ENCODE measurements around the gene TNS3.

TNS3 gene

DNA sequence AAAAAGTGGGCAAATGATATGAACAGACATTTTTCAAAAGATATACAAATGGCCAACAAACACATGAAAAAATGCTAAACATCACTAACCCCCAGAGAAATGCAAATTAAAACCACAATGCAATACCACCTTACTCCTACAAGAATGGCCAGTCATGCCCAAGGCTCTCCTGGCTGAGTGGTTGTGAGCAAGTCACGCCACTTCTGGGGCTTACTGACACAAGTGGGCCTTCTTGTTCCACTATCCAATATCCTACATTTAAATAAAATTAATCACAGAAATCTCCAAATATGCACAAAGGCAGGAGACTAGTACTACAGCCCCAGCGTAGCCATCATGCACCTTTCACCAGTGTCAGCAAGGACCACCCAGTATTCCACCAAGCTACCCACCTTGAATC, 181.9 kb downstream of the TNS3 start:
- no peak for DNase-seq

DNA sequence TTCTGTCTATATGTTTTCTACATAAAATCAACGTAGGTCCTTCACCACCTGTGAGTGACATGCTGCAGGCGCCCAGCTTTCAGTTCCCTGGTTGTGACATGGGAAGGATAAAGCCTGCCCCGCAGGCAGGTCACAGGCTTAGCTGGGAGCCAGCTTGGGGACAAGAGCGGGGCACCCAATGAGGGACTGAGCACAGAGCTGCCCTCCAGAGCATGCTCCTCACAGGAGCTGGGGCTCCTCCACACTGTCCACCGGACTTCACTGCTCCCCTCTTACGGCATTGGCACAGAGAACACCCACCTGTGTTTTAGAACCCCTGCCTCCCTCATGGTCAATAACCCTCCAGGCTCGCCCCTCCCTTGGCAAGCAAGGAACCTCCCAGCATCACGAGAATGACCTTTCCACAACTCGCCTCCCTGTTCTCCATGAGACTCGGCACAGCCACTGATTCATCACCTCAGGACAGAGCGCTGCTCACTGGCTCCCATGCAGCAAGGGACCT, 187.1 kb downstream of the TNS3 start:
- DNase-seq = no peak

GRCh38 chr7:47394216-47394615, 187.7 kb downstream of the TNS3 start:
- no peak for DNase-seq

GRCh38 chr7:47393406-47393805, 188.5 kb downstream of the TNS3 start:
- DNase-seq = no peak

DNA sequence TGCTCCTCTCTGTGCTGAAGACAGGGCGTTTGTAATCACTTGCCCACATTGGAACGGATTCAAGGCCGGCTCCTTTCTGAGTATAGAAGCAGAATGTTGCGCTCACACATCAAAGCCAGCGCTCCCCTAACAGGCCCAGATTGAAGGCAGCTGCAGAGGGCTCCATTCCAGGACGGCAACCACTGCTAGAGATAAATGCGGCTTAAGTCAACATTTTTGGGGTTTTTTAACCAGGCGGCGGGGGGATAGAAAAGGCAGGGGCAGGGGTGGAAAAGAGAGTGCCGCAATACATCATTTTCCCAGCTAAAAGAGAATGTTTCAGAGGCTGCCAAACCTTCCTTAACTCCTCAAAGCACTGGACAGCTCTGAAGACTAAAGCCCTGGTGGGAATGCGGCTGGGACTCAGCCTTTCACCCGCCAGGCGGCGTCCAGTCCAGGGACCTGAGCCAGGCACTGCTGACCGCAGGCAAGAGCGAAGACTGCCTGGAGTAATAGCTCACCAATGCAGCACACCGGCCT, 189.6 kb downstream of the TNS3 start:
- no peak for DNase-seq

- DNase-seq = no peak
Measured at GRCh38 chr7:47391726-47392125, 190.2 kb downstream of the TNS3 start.

- DNase-seq = no peak
Measured at GRCh38 chr7:47390914-47391313, 191.0 kb downstream of the TNS3 start.

DNA sequence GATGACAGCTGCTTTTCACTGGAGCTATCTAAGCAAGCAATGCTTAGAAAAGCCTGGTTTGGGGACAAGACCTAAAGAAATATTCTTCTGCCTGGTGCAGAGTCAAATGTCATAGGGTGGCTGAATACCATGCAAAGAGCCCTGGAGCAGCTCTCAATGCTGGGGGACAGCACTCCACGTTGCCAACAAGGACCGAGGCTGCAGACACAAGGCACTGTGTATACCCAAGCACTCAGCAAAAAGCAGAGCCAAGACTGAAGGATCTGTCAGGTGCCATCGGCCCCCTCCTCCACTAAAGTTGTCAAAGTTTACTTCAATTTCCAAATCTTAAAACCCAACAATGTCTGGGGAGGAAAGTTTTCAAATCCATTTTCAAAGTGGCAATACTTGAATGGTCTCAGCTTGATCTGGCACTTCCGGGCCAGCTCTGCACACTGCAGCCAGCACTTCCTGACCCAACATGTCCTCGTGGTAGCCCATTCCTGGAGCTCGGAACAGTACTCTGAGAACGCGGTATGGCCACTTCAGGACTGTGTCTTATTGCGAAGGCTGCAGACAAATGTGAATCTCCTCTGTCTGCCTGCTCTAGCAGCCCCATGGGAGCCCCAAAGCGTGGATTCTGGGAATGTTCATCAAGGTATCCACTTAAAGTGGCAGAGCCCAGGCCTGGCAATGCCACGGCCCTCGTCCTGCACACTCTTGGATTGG, 191.8 kb downstream of the TNS3 start:
- no peak for DNase-seq

DNA sequence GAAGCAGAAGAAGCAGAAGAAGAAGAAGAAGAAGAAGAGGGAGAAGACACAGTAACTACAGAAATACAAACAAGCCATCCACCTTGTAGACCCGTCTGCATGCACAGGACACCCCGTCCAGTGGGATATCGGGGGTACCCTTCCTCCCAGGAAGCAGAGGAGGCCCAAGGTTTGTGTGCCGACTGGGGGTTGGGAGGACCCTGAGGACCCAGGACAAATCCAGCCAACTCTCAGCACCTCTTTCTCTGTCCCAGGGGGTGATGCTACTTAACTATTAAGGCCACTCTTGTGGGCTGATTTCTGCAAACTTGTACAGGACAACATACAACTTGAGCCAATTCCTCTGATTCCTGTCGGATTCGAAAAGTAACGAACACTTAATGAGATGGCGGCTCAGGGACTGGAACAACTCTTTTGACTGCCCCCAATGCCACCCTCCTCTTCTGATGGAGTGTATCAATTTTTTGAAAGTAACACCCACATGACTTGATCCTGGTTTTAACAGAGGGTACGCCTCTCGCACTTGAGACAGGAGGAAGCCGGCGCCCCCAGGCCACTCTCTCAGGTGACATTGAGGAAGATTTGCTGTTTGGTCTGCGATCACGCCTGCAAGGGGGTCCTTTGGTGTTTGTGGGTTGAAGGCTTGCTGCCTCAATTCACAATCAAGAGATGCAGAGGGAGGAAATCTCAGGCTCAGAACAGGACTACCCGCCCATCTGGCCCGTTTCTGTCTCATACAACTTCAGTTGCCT, 192.6 kb downstream of the TNS3 start:
- DNase-seq = no peak

DNA sequence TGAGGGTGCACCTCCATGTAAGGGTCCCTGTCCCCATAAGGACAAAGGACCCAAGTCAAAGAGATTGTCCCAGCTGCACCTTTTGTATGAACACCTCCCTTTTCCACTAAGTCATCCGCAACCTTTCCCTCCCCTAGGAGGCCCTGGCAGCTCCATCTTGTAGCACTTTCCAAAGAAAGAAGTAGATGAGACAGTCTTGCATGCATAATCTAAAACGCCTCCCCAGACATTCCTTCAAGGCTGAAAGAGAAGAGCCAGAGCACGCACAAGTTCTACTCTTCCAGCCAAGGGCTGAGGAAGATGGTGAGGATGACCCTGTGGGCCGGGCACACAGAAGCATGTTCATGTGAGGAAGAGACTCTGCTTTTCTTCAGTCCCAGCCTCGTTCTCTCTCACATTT, 194.4 kb downstream of the TNS3 start:
- DNase-seq = no peak

DNA sequence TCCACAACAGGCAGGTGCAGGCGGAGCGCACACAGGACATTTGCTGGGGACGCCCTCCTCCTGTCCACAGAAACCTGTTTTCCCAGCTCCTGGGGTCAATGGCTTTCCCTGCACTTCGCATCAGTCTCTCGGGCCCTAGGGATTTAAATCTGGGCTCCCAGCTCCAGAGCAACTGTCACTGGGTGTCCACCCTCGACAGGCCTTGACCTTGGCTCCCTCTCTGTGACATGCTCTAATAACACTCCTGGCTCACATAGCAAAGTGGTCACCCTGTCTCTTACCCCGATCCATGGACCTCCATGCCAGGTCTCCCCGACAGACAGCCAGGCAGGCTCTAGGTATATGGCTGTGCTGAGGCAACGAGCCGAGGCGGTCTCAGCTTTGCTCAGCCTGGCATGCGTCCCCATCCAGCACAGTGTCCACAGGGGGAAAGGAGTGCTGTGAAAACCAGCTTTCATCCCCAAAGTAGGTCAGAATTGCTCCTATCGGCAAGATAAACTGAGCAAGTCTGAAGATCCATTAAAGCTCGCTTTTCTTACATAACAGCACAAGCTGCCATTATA, 195.6 kb downstream of the TNS3 start:
- no peak for DNase-seq

GRCh38 chr7:47385536-47386125, 196.3 kb downstream of the TNS3 start:
- DNase-seq = no peak

GRCh38 chr7:47384755-47385535, 197.0 kb downstream of the TNS3 start:
- DNase-seq = no peak

DNA sequence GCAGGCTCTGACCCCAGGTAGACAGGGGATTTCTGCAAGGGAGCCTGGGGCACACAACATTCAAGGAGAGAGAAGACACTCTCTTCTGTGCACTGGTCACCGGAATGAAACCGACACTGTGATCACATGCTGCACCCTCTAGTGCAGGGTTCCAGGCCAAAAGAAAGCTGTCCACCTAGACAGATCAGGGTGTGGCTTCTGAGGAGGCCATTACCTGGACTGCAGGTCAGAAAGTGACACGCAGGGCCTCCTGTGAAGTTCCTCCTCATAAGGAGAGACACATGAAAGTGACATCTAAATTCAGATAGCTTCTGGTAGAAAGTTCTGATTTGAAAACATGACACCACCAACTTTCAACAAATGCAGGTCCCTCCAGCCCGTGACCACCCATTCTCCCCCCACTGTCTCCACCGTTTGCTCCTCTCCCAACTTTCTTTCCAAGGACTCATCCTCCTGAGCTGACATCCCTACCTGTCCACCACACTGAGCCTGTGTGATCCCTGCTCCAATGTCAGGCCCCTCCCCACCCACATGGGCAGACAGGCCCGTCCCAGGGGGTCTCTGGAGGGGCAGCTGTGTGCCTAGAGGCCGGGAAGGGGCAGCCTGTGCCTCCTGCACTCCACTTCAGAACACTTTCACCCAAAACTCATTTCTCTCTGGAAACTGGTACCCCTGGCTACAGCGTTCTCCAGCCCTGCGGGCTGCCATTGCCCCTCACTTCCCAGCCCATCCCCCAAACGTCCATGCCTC, 198.0 kb downstream of the TNS3 start:
- no peak for DNase-seq

DNA sequence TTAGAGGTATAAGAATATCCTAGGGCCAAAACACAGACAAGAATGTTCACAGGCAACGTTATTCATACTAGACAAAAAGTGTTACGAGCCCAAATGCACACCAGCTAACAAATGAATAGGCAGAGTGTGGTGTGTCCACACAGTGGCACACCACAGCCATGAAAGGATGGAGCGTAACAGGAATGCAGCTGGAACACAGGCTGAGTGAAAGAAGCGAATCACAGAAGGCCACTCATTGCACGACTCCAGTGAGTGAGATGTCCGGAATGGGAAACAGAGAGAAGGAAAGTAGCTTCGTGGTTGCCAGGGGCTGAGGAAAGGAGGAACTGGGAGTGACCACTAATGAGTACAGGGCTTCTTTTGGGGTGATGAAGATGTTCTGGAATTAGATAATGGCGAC, 198.8 kb downstream of the TNS3 start:
- DNase-seq = no peak

- no peak for DNase-seq
Measured at GRCh38 chr7:47382200-47382599, 199.7 kb downstream of the TNS3 start.

DNA sequence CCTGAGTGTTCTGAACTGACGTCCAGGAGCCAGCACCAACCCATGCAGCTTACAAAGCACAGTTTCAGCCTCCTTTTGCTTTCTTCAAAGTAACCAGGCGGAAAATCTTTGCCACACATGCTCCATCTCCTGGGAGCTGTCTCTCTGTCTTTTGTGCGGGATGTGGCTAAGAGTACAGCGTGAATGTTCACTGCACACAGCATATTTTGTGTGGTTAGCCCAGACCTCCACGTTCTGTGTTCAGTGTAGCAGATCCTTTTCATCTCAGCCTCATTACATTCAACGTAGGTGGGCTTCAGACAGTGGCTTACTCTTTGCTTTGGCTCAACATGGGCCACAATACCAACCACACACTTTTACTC, 200.8 kb downstream of the TNS3 start:
- no peak for DNase-seq

- no peak for DNase-seq
Measured at GRCh38 chr7:47380325-47381133, 201.4 kb downstream of the TNS3 start.

GRCh38 chr7:47379629-47380324, 202.1 kb downstream of the TNS3 start:
- DNase-seq = no peak

GRCh38 chr7:47378728-47379395, 203.0 kb downstream of the TNS3 start:
- DNase-seq = no peak
